GM18508 (cell line): ENCODE data around the gene ZNF626.
"Not testable (repeated sequence)": the region's sequence is repeated elsewhere in the genome, so short reads cannot be mapped to it uniquely, and the experiment has no call there.

Experiments
- ATAC-seq: cut with Tn5 transposase; IDR thresholded peaks from one replicate; pipeline ENCODE4 v1.9.1; 2021; ENCODE audit warnings: moderate number of reproducible peaks; ENCODE audit not compliant: insufficient read depth, unreplicated experiment

The ZNF626 gene

GRCh38 chr19:20661150-20661819, at the start of gene ZNF626:
Gene ZNF626 (minus strand): TSS chr19:20661571. CDS start chr19:20661446, 125 bp downstream.
- ATAC-seq, result peak; percentile 87

DNA sequence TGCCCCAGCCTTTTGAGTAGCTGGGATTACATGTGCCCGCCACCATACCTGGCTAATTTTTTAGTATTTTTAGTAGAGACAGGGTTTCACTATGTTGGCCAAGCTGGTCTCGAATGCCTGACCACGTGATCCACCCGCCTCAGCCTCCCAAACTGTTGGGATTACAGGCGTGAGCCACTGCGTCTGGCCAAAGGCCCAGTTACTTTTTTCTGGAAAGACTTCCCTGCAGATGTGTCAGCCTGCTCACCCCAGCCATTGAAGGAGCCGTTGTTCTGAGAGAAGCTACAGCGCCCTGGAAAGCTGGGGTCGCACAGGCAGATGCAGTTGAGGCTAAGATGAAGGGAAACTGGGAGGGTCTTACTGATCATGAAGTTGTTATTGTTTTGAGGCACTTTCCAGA, 7.9 kb upstream of the ZNF626 start:
- no peak for ATAC-seq

GRCh38 chr19:20667281-20667680, 5.9 kb upstream of the ZNF626 start:
- no peak for ATAC-seq

- no peak for ATAC-seq
These were observed 3.8 kb upstream of the ZNF626 start for GRCh38 chr19:20664901-20665781.

- ATAC-seq, result not testable (repeated sequence)
These were observed 3.1 kb upstream of the ZNF626 start for GRCh38 chr19:20664475-20664874.

- no peak for ATAC-seq
These were observed 1.2 kb upstream of the ZNF626 start for GRCh38 chr19:20662421-20663105.

DNA sequence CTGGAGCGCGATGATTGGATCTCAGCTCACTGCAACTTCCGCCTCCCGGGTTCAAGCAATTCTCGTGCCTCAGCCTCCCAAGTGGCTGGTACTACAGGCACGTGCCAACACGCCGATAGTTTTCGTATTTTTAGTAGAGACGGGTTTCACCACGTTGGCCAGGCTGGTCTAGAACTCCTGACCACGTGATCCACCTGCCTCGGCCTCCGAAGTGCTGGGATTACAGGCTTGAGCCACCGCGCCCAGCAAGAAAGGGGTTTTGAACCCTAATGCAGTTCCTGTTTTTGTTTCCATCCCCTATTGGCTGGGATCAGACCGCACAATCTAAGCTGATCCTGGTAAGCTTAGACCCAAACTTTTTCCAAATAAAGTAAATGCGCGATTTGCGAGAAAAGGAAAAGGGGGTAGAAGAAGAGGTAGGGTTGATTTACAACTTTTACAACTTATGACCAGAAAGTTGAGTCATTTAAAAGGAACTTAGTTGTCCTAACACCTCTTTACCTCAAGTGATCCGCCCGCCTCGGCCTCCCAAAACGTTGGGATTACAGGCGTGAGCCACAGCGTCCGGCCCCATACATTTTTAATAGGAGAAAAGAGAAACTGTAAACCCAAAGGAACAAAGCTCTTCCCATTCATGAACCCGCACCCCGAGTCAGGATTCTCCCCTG, 764 bp downstream of the ZNF626 start:
- no peak for ATAC-seq

DNA sequence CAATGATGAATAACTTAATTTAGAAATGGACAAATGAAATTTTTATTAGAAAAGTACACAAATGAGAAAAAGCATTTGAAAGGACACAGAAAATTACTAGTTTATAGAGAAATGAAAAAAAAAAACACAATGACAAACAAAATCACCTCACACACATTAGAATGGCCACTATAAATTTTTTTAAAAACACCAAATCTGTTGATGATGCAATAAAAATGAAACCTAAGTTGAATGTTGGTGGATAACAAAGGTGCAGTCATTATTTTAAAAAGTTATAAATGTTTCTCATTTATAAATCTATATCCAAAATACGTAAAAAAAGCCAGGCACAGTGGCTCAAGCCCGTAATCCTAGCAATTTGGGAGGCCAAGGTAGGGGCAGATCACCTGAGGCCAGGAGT, 20.8 kb downstream of the ZNF626 start:
- no peak for ATAC-seq

DNA sequence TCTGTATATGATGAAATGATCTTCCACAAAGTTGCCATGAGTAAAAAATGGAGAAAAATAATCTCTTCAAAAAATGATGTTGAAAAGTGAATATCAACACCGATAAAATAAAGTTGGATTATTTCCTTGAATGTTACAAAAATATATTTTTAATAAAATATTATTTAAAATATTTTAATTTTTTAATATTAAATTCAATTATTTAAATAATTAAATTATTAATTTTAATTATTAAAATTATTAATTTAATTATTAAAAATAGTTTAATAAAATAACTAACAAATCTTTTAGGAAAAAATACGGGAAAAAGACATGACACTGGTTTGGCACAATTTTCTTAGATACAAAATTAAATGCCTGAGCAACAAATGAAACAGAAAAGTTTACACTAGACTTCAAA, 21.3 kb downstream of the ZNF626 start:
- ATAC-seq, result no peak

DNA sequence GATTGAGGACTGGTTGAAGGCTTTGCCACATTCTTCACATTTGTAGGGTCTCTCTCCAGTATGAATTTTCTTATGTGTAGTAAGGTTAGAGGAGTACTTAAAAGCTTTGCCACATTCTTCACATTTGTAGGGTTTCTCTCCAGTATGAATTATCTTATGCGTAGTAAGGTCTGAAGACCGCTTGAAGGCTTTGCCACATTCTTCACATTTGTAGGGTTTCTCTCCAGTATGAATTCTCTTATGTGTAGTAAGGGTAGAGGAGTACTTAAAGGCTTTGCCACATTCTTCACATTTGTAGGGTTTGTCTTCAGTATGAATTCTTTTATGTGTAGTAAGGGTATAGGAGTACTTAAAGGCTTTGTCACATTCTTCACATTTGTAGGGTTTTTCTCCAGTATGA, 36.8 kb downstream of the ZNF626 start:
- ATAC-seq, result not testable (repeated sequence)

- ATAC-seq, result no peak
These were observed 45.3 kb downstream of the ZNF626 start for GRCh38 chr19:20616071-20616470.

DNA sequence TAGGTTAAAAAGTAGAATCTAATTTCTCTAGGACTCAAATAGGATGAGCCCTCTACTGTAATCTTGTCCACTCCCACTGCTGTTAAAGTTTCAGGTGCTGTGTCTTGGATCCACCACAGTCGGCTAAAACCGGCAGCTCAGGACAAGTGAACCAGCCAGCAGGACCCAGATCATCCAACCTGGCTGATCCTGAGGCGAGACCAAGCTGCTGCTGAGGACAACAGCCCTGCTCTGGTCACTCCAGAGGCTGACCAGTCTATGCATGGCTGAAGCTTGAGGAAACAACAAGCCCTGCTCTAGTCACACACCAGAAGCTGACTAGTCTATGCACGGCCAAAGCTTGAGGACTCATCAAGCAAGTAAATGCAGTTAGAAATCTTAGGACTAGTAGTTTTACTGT, 46.4 kb downstream of the ZNF626 start:
- ATAC-seq, result not testable (repeated sequence)

DNA sequence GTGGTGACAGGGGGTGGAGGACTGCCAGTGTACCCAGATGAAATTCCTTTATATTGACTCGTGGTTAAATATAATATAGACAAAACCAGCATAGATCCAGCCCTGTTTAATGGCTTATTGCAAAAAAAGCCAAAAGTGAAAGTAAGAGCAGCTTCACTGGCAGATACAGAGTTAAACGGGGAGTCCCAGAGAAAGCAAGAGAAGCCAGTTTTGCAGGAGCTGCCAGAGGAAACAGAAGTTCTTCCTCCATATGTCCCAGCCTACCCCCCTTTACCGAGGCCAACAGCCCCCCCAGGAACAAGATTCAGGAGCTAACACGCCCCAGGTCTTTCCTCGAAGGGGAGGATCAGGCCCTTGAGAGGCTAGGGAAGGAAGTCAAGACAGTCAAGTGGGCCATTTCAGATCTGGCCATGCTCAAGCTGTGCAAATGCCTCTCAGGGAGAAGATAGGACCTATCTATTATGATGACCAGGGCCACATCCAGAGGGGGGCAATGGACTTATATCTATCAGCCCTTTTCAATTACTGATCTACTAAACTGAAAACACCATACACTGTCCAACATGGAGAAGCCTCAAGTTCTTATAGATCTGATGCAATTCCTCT, 48.6 kb downstream of the ZNF626 start:
- ATAC-seq, result no peak

DNA sequence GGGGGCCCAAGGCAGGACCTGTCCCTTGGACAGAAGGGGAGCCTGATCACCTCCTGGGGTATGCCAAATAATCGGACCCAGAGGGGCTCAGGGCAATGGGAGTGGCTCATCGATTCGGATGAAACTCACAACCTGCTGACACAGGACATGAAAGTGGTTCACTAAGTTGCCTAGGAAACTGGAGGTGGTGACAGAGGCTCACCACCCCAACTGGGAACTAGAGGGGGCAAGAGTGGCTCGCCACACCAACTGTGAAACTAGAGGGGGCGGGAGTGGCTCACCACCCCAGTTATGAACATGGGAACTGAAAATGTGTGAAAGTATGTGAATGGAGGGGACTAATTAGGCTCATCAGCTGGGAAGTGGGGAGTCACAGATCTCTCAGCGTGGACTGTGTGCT, 49.5 kb downstream of the ZNF626 start:
- ATAC-seq, result no peak

GRCh38 chr19:20607943-20608342, 53.4 kb downstream of the ZNF626 start:
- no peak for ATAC-seq
